Smooth muscle cell (in vitro differentiated cells): ENCODE measurements around the gene GAGE10. TPM values are rescaled to one million over a fixed set of nuclear protein-coding genes. Genes with fewer than 3 reads are reported as not detected.

ENCODE experiments used
- DNase-seq: peaks from one replicate; lab custom pipeline; 2025; ENCODE audit not compliant: unreplicated experiment; lab: John Stamatoyannopoulos, UW
- H2AFZ ChIP-seq: fragments of 200-600 bp; sonication (generic); 2 replicates; pipeline ENCODE4 v1.6.0; 2016; ENCODE audit warnings: antibody characterized with exemption, low read depth, mild to moderate bottlenecking
- H3F3A ChIP-seq: fragments of 200-600 bp; sonication (generic); 2 replicates; pipeline ENCODE4 v1.6.0; 2017; ENCODE audit warnings: antibody characterized with exemption, low read depth
- H3K27ac ChIP-seq: fragments of 200-600 bp; sonication (generic); 2 replicates; pipeline ENCODE4 v1.5.1; 2016; ENCODE audit warnings: low read depth, mild to moderate bottlenecking
- H3K27me3 ChIP-seq: fragments of 200-600 bp; sonication (generic); 2 replicates; pipeline ENCODE4 v1.6.1; 2016; ENCODE audit warnings: low read depth, mild to moderate bottlenecking
- H3K36me3 ChIP-seq: fragments of 200-600 bp; sonication (generic); 2 replicates; pipeline ENCODE4 v1.5.1; 2016; ENCODE audit warnings: low read depth
- H3K4me1 ChIP-seq: fragments of 200-600 bp; sonication (generic); 2 replicates; pipeline ENCODE4 v1.5.1; 2016; ENCODE audit warnings: low read depth
- H3K4me2 ChIP-seq: fragments of 200-600 bp; sonication (generic); 2 replicates; pipeline ENCODE4 v1.6.0; 2016; ENCODE audit warnings: mild to moderate bottlenecking
- H3K4me3 ChIP-seq: fragments of 200-600 bp; sonication (generic); 2 replicates; pipeline ENCODE4 v1.5.1; 2016; ENCODE audit warnings: mild to moderate bottlenecking
- H3K79me2 ChIP-seq: fragments of 200-600 bp; sonication (generic); 2 replicates; pipeline ENCODE4 v1.6.0; 2016; ENCODE audit warnings: low read depth, mild to moderate bottlenecking
- H3K9ac ChIP-seq: fragments of 200-600 bp; sonication (generic); 2 replicates; pipeline ENCODE4 v1.6.0; 2016; ENCODE audit warnings: low read depth
- H3K9me3 ChIP-seq: fragments of 200-600 bp; sonication (generic); replicated peaks from 2 replicates; pipeline ENCODE4 v1.5.1; 2016; ENCODE audit warnings: low read depth
- H4K20me1 ChIP-seq: fragments of 200-600 bp; sonication (generic); 2 replicates; pipeline ENCODE4 v1.6.0; 2016; ENCODE audit warnings: low read depth
- CTCF ChIP-seq: fragments of 200-600 bp; sonication (generic); IDR thresholded peaks from 2 replicates; pipeline ENCODE4 v1.5.1; 2017; ENCODE audit warnings: borderline replicate concordance, mild to moderate bottlenecking, antibody characterized with exemption; ENCODE audit not compliant: insufficient read depth, poor library complexity, severe bottlenecking
- WGBS: methylation state at CpG from one replicate; pipeline ENCODE4 v1.1.7; 2016; ENCODE audit warnings: low lambda C conversion rate; 5-methylcytosine and 5-hydroxymethylcytosine counted together
- polyA plus RNA-seq: library from polyadenylated mRNA; unstranded; fragments of >200 nt; fragmentation: Nextera tagmentation; extraction: Ambion mirVana; gene quantifications from 2 replicates; pipeline ENCODE4 v1.2.1, GENCODE V29; 2016
- total RNA-seq: library from RNA; depleted of rRNA; stranded (reverse); fragments of >200 nt; gene quantifications from 2 replicates; pipeline ENCODE4 v1.2.3, GENCODE V29; 2014

GAGE10 gene
- total and polyA plus RNA-seq, 2 experiments from 2014 or later, result not detected

GRCh38 chrX:49260221-49260985, 43.0 kb upstream of the GAGE10 start:
- Histone ChIP-seq H3K4me2 (no peak overlapping the region), H3K36me3 (no peaks in the 10 kb centered on the region), H3K4me3 (no peak overlapping the region), H3K27me3 (no peaks in the 10 kb centered on the region), H3K4me1 (no peaks in the 10 kb centered on the region), H4K20me1 (no peaks in the 10 kb centered on the region), H2AFZ (no peak overlapping the region), H3F3A (no peaks in the 10 kb centered on the region), H3K27ac (no peak overlapping the region), H3K9ac (no peak overlapping the region), H3K9me3 (no peaks in the 10 kb centered on the region), H3K79me2 (no peaks in the 10 kb centered on the region)
- DNase-seq, result no peak
- WGBS, result 85% methylated on average over 17 of the region's 17 CpGs
- TF ChIP-seq CTCF, result no peak

GRCh38 chrX:49262603-49263002, 40.8 kb upstream of the GAGE10 start:
- H3K4me3 ChIP-seq, result no peak overlapping the region
- H3K9me3 ChIP-seq, result no peaks in the 10 kb centered on the region
- TF ChIP-seq CTCF, result no peak
- H3K36me3 ChIP-seq, result no peaks in the 10 kb centered on the region
- WGBS, result 52% methylated on average over 1 of the region's 1 CpG
- H4K20me1 ChIP-seq, result no peaks in the 10 kb centered on the region
- H3K27me3 ChIP-seq, result no peaks in the 10 kb centered on the region
- no peaks in the 10 kb centered on the region for H3K79me2 ChIP-seq
- no peak for DNase-seq
- H2AFZ ChIP-seq, result no peak overlapping the region
- H3K4me1 ChIP-seq, result no peaks in the 10 kb centered on the region
- H3K27ac ChIP-seq, result no peak overlapping the region
- no peak overlapping the region for H3K9ac ChIP-seq
- no peak overlapping the region for H3K4me2 ChIP-seq
- no peaks in the 10 kb centered on the region for H3F3A ChIP-seq

- H3F3A ChIP-seq, result no peaks in the 10 kb centered on the region
- H3K36me3 ChIP-seq, result no peaks in the 10 kb centered on the region
- no peak for DNase-seq
- H3K4me1 ChIP-seq, result peaks cover 3% of the 10 kb centered on the region
- no peak overlapping the region for H3K4me2 ChIP-seq
- H3K9ac ChIP-seq, result no peak overlapping the region
- H3K27me3 ChIP-seq, result no peaks in the 10 kb centered on the region
- TF ChIP-seq CTCF, result no peak
- H3K4me3 ChIP-seq, result no peak overlapping the region
- no peaks in the 10 kb centered on the region for H3K9me3 ChIP-seq
- no peak overlapping the region for H3K27ac ChIP-seq
- H2AFZ ChIP-seq, result no peak overlapping the region
- no peaks in the 10 kb centered on the region for H3K79me2 ChIP-seq
- WGBS, result 83% methylated on average over 9 of the region's 10 CpGs
- no peaks in the 10 kb centered on the region for H4K20me1 ChIP-seq
These were observed 39.8 kb upstream of the GAGE10 start for GRCh38 chrX:49263631-49264030.

GRCh38 chrX:49264460-49264859, 39.0 kb upstream of the GAGE10 start, which contains the start of gene FOXP3:
FOXP3 (minus strand) TSS chrX:49264710; CDS start chrX:49258505, 6,205 bp downstream.
- H3K27me3 ChIP-seq, result no peaks in the 10 kb centered on the region
- 83% methylated on average over 11 of the region's 11 CpGs for WGBS

More at GRCh38 chrX:49264460-49264859, 39.0 kb upstream of the GAGE10 start, which contains the start of gene FOXP3:
- peaks cover 3% of the 10 kb centered on the region for H3K4me1 ChIP-seq
- H3F3A ChIP-seq, result no peaks in the 10 kb centered on the region
- H3K4me2 ChIP-seq, result no peak within 1 kb of the TSS
- no peak within 1 kb of the TSS for H3K9ac ChIP-seq
- no peaks in the 10 kb centered on the region for H4K20me1 ChIP-seq
- no peak for TF ChIP-seq CTCF
- H2AFZ ChIP-seq, result no peak within 1 kb of the TSS
- no peak within 1 kb of the TSS for H3K27ac ChIP-seq
- H3K9me3 ChIP-seq, result no peaks in the 10 kb centered on the region
- H3K36me3 ChIP-seq, result no peaks in the 10 kb centered on the region
- H3K79me2 ChIP-seq, result no peaks in the 10 kb centered on the region
- no peak within 1 kb of the TSS for H3K4me3 ChIP-seq
- DNase-seq, result no peak
